ENCODE measurements around the gene GALNT18. TPM values are rescaled to one million over a fixed set of nuclear protein-coding genes. Genes with fewer than 3 reads are reported as not detected.

Gene GALNT18
- total RNA-seq, 1 donor from 2014 or later = 46.4 TPM

DNA sequence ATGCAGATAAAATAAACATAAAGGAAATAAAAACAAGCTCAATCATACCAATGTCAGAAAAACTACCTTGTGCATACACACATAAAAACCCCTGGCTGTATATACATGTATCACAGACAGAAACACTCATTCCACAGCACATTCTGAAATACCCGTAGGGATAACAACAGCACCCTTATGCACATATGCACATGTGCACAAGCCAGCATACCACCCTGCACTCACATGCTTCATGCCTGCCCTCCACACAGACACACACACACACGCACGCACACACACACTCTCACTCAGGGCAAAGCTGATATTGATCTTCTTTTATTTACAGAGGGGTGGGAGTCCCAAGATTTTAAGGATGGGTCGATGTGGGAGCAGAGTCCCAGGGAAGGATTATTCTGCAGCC, 360.9 kb downstream of the GALNT18 start:
- H3K27me3 ChIP-seq (ENCODE audit: low read depth) = no peaks in the 10 kb centered on the region
- no peaks in the 10 kb centered on the region for H3K36me3 ChIP-seq
- ATAC-seq (no peak), DNase-seq (no peak)
- intact Hi-C loops (cut with DNase I) = no loop called here
- no peak overlapping the region for H3K27ac ChIP-seq
- H3K4me1 ChIP-seq = no peaks in the 10 kb centered on the region
- no peaks in the 10 kb centered on the region for H3K9me3 ChIP-seq
- no peak overlapping the region for H3K4me3 ChIP-seq
- TF ChIP-seq CTCF (IDR thresholded peaks at IDR 0.05) = no peak

DNA sequence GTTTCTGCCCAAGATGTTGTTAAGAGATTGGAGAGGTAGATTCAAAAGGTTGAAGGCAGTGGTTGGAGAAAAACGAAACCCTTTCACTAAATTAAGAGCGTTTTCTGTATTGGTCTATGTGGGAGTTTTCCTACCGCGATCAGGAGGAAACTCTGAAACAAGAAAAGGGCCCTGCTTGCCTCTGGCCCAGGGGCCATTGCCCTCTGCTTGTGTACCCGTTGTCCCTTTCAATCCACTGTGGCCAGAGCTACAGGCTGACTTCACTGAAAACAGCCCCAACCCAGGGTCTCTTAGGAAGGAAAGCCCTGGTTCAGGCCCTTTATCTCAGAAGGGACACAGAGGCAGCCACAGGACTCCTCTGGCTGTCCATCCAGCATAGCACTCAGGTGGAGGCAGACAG, 367.8 kb downstream of the GALNT18 start:
- no peak for TF ChIP-seq CTCF (IDR thresholded peaks at IDR 0.05)
- ATAC-seq (no peak), DNase-seq (no peak)
- Histone ChIP-seq H3K9me3 (no peaks in the 10 kb centered on the region), H3K4me1 (no peaks in the 10 kb centered on the region), H3K36me3 (no peaks in the 10 kb centered on the region), H3K4me3 (no peak overlapping the region), H3K27ac (no peak overlapping the region), H3K27me3 (ENCODE audit: low read depth) (no peaks in the 10 kb centered on the region)
- intact Hi-C loops (cut with DNase I) = no loop called here

GRCh38 chr11:11253497-11253896, 368.3 kb downstream of the GALNT18 start:
- Histone ChIP-seq H3K4me3 (no peak overlapping the region), H3K27me3 (ENCODE audit: low read depth) (no peaks in the 10 kb centered on the region), H3K36me3 (no peaks in the 10 kb centered on the region), H3K9me3 (no peaks in the 10 kb centered on the region), H3K4me1 (no peaks in the 10 kb centered on the region), H3K27ac (no peak overlapping the region)
- no peak for TF ChIP-seq CTCF (IDR thresholded peaks at IDR 0.05)
- DNase-seq = no peak
- peak in 1 of 2 donors; percentile 14 for ATAC-seq
- intact Hi-C loops (cut with DNase I) = no loop called here

GRCh38 chr11:11252403-11252802, 369.4 kb downstream of the GALNT18 start:
- ATAC-seq (no peak), DNase-seq (no peak)
- intact Hi-C loops (cut with DNase I) = no loop called here
- Histone ChIP-seq H3K36me3 (no peaks in the 10 kb centered on the region), H3K27ac (no peak overlapping the region), H3K4me3 (no peak overlapping the region), H3K4me1 (no peaks in the 10 kb centered on the region), H3K9me3 (no peaks in the 10 kb centered on the region), H3K27me3 (ENCODE audit: low read depth) (no peaks in the 10 kb centered on the region)
- no peak for TF ChIP-seq CTCF (IDR thresholded peaks at IDR 0.05)

DNA sequence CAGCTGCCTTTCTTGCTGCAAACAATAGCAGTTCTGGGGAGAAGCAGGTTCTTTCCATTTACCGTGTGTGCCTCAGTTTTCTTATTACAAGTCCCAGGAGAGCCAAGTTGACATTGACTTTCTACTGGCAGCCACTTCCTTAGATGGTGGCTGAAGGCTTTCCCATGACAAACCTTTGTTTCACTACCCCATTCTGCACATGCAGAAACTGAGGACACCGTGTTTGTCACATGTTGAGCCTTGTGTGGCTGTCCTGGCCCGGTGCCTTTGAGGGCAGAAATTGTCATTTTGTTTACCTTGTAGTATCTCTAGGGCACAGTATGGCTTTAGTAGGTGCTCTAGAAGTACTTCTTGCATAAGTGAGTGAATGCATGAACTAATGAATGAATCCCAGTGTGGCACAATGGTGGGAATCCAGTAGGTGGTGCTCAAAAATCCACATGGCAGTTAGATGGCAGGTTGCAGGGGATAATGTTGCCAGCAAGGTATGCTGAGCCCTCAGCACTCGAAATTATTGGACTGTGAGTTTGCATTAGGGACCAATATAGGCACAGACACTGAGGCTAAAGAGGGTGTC, 370.3 kb downstream of the GALNT18 start:
- ATAC-seq = no peak
- no peak for DNase-seq
- H3K4me3 ChIP-seq = no peak overlapping the region
- H3K27ac ChIP-seq = no peak overlapping the region
- no peaks in the 10 kb centered on the region for H3K27me3 ChIP-seq (ENCODE audit: low read depth)
- no peaks in the 10 kb centered on the region for H3K36me3 ChIP-seq
- H3K4me1 ChIP-seq = no peaks in the 10 kb centered on the region
- H3K9me3 ChIP-seq = no peaks in the 10 kb centered on the region
- intact Hi-C loops (cut with DNase I) = no loop called here
- no peak for TF ChIP-seq CTCF (IDR thresholded peaks at IDR 0.05)

- no peaks in the 10 kb centered on the region for H3K4me1 ChIP-seq
- no peak overlapping the region for H3K4me3 ChIP-seq
- ATAC-seq (no peak), DNase-seq (no peak)
- intact Hi-C loops (cut with DNase I) = no loop called here
- no peaks in the 10 kb centered on the region for H3K36me3 ChIP-seq
- H3K9me3 ChIP-seq = no peaks in the 10 kb centered on the region
- TF ChIP-seq CTCF (IDR thresholded peaks at IDR 0.05) = no peak
- no peak overlapping the region for H3K27ac ChIP-seq
- H3K27me3 ChIP-seq (ENCODE audit: low read depth) = no peaks in the 10 kb centered on the region
These were observed 371.3 kb downstream of the GALNT18 start for GRCh38 chr11:11250470-11250869.
